ENCODE data around the gene TBATA.

DNA sequence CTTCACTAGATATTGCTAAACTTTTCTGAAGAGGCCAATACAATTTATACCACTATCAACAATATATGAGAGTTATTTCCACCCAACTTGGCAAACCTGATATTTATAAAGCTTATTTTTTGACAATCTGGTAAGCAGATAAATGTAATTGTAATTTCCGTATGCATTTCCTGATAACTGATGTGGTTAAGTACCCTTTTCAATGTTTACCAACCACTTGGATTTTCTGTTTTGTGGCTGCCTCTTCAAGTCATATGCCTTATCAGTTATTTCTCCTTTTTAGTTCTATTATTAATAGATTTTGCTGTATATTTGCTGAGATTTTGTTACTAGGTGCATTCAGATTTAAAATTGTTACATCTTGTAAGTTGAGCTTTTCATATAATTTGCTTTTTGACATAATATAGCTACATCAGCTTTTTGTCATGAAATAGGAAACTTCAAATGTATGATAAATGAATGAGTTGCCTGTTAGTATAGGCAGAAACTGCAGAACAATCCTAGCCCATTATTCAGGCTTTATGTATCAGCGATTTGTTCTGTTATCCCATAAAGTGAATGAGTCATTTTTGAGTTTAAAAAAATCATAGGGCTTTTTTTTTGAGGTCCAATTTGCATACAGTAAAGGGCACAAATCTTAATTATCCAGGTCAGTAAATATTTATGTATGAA, 42.0 kb upstream of the TBATA start:
- TF ChIP-seq, protein P1, sequence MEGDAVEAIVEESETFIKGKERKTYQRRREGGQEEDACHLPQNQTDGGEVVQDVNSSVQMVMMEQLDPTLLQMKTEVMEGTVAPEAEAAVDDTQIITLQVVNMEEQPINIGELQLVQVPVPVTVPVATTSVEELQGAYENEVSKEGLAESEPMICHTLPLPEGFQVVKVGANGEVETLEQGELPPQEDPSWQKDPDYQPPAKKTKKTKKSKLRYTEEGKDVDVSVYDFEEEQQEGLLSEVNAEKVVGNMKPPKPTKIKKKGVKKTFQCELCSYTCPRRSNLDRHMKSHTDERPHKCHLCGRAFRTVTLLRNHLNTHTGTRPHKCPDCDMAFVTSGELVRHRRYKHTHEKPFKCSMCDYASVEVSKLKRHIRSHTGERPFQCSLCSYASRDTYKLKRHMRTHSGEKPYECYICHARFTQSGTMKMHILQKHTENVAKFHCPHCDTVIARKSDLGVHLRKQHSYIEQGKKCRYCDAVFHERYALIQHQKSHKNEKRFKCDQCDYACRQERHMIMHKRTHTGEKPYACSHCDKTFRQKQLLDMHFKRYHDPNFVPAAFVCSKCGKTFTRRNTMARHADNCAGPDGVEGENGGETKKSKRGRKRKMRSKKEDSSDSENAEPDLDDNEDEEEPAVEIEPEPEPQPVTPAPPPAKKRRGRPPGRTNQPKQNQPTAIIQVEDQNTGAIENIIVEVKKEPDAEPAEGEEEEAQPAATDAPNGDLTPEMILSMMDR (IDR thresholded peaks at IDR 0.05): no peak
- TF ChIP-seq TCF12 (IDR thresholded peaks at IDR 0.05) (no peak), POLR2AphosphoS5 (IDR thresholded peaks at IDR 0.05; ENCODE audit: low read depth, low read length) (no peak), CHD2 (IDR thresholded peaks at IDR 0.05; ENCODE audit: low read length, partially characterized antibody) (no peak), TAF1 (IDR thresholded peaks at IDR 0.05; ENCODE audit: borderline replicate concordance, low read depth, low read length) (no peak), MXI1 (IDR thresholded peaks at IDR 0.05; ENCODE audit: low read depth, low read length) (no peak), MAX (IDR thresholded peaks at IDR 0.05; ENCODE audit: low read depth) (no peak), NRF1 (IDR thresholded peaks at IDR 0.05; ENCODE audit: low read depth, low read length) (no peak), JUND (IDR thresholded peaks at IDR 0.05) (no peak), USF1 (IDR thresholded peaks at IDR 0.05; ENCODE audit: borderline replicate concordance, low read depth) (no peak), RCOR1 (IDR thresholded peaks at IDR 0.05; ENCODE audit: low read length) (no peak), RFX5 (IDR thresholded peaks at IDR 0.05; ENCODE audit: low read length) (no peak), FOXJ3 (CRISPR knock-in tag; IDR thresholded peaks at IDR 0.05) (no peak)
- TF ChIP-seq, protein P2, sequence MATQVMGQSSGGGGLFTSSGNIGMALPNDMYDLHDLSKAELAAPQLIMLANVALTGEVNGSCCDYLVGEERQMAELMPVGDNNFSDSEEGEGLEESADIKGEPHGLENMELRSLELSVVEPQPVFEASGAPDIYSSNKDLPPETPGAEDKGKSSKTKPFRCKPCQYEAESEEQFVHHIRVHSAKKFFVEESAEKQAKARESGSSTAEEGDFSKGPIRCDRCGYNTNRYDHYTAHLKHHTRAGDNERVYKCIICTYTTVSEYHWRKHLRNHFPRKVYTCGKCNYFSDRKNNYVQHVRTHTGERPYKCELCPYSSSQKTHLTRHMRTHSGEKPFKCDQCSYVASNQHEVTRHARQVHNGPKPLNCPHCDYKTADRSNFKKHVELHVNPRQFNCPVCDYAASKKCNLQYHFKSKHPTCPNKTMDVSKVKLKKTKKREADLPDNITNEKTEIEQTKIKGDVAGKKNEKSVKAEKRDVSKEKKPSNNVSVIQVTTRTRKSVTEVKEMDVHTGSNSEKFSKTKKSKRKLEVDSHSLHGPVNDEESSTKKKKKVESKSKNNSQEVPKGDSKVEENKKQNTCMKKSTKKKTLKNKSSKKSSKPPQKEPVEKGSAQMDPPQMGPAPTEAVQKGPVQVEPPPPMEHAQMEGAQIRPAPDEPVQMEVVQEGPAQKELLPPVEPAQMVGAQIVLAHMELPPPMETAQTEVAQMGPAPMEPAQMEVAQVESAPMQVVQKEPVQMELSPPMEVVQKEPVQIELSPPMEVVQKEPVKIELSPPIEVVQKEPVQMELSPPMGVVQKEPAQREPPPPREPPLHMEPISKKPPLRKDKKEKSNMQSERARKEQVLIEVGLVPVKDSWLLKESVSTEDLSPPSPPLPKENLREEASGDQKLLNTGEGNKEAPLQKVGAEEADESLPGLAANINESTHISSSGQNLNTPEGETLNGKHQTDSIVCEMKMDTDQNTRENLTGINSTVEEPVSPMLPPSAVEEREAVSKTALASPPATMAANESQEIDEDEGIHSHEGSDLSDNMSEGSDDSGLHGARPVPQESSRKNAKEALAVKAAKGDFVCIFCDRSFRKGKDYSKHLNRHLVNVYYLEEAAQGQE (IDR thresholded peaks at IDR 0.05; ENCODE audit: low read depth, low read length): no peak
